D721Med (cell line): ENCODE results near the gene LRIF1.

ENCODE experiments used
- DNase-seq: peaks from one replicate; pipeline ENCODE4 v3.0.0; 2011; ENCODE audit warnings: low spot score; ENCODE audit not compliant: insufficient read length
- FAIRE-seq: peaks from 2 replicates; lab custom pipeline; 2011; peaks lifted over from hg19 to GRCh38; lab: Jason Lieb, UNC
- TF ChIP-seq, protein P1 (sequence below): IDR thresholded peaks from 2 replicates; pipeline ENCODE4 v1.5.1; 2012; ENCODE audit warnings: mild to moderate bottlenecking, control low read depth; ENCODE audit not compliant: insufficient read depth; ENCODE audit errors: missing control alignments

LRIF1 gene

GRCh38 chr1:110962892-110963690 lies 631 bp downstream of the LRIF1 start:
- TF ChIP-seq, protein P1, sequence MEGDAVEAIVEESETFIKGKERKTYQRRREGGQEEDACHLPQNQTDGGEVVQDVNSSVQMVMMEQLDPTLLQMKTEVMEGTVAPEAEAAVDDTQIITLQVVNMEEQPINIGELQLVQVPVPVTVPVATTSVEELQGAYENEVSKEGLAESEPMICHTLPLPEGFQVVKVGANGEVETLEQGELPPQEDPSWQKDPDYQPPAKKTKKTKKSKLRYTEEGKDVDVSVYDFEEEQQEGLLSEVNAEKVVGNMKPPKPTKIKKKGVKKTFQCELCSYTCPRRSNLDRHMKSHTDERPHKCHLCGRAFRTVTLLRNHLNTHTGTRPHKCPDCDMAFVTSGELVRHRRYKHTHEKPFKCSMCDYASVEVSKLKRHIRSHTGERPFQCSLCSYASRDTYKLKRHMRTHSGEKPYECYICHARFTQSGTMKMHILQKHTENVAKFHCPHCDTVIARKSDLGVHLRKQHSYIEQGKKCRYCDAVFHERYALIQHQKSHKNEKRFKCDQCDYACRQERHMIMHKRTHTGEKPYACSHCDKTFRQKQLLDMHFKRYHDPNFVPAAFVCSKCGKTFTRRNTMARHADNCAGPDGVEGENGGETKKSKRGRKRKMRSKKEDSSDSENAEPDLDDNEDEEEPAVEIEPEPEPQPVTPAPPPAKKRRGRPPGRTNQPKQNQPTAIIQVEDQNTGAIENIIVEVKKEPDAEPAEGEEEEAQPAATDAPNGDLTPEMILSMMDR = no peak
- FAIRE-seq (no peak), DNase-seq (no peak)

GRCh38 chr1:110961902-110962301 lies 1.8 kb downstream of the LRIF1 start:
- no peak for DNase-seq
- TF ChIP-seq, protein P1 = no peak
- FAIRE-seq = no peak

GRCh38 chr1:110960777-110961420 lies 2.8 kb downstream of the LRIF1 start:
- FAIRE-seq (no peak), DNase-seq (no peak)
- TF ChIP-seq, protein P1 = no peak

- no peak for FAIRE-seq
- DNase-seq = no peak
These were observed 5.9 kb downstream of the LRIF1 start for GRCh38 chr1:110957798-110958197.

DNA sequence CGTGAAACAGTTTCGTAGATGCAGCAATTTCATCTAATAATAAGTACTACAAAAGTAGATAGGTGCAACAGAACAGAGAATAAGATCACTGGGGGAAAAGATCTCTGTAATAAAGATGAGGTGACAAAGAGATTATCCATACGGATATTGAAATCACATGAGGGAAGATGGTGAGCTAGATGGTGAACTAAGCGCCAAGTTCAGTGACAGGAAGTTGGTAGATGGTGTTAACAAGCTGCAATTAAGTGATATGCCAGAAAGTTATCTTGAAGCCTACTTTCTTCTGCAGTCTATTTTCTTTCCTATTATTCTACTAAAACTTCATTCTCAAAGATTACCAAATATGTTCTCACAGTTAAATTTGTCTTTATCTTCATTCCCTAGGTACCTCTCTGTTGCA lies 7.1 kb downstream of the LRIF1 start:
- DNase-seq (no peak), FAIRE-seq (no peak)
- TF ChIP-seq, protein P1 = no peak

More at GRCh38 chr1:110957798-110958197, 5.9 kb downstream of the LRIF1 start:
- TF ChIP-seq, protein P1 = no peak

DNA sequence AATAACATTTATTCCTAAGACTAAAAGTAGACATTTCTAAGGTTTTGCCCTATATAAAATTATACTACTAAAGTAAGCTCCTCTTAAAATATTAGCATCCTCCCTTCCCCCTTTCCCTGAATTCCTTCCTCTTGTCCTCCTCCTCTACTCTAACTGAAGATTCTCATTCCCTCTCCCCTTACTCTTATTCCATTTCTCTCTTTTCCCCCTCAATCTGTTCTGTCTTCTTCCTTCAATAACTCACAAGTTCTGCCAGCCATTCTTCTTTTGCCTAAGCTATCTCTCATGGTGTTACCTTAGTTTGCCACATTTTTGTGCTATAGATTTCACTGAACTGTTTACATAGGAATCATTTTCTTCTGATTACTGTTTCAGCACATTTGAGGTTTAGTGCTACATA lies 10.7 kb downstream of the LRIF1 start:
- DNase-seq = no peak
- TF ChIP-seq, protein P1 = no peak
- FAIRE-seq = no peak

- no peak for DNase-seq
- FAIRE-seq = no peak
- TF ChIP-seq, protein P1 = no peak
These were observed 11.7 kb downstream of the LRIF1 start for GRCh38 chr1:110952031-110952430.
